ENCODE measurements around the gene PLEKHF1. TPM values are rescaled to one million over a fixed set of nuclear protein-coding genes. Genes with fewer than 3 reads are reported as not detected.
"Not testable (repeated sequence)": the region's sequence is repeated elsewhere in the genome, so short reads cannot be mapped to it uniquely, and the experiment has no call there.

The PLEKHF1 gene
- total RNA-seq, 1 experiment from 2014 or later, result 15.9 TPM

DNA sequence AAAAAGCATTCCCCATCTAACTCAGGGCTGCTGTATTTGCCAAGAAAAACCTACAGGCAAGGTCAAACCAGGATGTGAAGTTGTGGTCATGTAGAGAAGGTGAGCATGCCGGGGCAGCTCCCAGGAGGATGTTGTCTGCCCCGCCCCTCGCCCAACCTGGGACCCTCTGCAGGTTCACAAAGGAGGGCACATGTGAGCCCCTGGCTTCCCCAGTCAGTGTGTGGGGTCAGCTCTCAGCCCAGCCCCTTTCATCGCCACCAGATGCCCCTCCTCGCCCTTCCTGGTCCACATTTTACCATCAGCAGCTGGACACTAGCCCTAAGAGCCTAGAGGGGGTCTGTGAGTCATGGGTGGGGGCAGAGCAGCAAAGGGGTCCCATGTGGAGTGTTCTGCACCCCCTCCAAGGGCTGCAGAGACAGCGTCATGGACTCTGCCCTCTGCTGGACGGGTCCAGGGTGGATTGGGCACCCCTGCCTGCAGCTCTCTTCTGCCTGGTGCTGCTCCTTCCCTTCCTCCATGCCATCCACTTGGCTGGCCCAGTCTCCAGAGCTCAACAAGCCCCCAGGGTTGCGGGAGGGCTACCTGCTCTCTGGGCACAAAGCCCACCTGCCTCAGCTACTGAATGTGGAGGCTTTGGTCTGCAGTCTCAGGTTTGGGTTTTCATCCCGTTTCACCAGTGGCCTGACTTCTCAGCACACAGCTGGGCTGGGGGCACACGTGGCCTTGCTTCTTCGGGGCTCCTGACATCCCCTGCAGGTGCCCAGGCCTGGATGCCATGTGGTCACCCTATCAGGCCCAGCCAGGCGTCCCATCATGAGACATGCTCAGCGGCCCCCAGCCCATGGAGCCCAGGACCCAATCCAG, 3.7 kb downstream of the PLEKHF1 start:
- Histone ChIP-seq H3K9me3 (ENCODE audit: low read length) (no peaks in the 10 kb centered on the region), H3K9ac (ENCODE audit: low read length) (no peak overlapping the region), H2AFZ (ENCODE audit: low read length) (no peak overlapping the region), H3K4me1 (ENCODE audit: insufficient read depth, low read length) (peaks cover 28% of the 10 kb centered on the region), H3K4me3 (ENCODE audit: low read length) (no peak overlapping the region), H3K27ac (ENCODE audit: low read length) (no peak overlapping the region), H3F3A (ENCODE audit: low read length, unreplicated experiment) (no peaks in the 10 kb centered on the region), H3K79me2 (ENCODE audit: low read length) (peaks cover 44% of the 10 kb centered on the region), H3K4me2 (ENCODE audit: low read length) (no peak overlapping the region), H3K9me2 (replicated peaks; ENCODE audit: low read length) (no peaks in the 10 kb centered on the region), H4K20me1 (ENCODE audit: low read length) (peaks cover 4% of the 10 kb centered on the region; the same call in 1 of the 2 replicates), H3K36me3 (ENCODE audit: low read depth, low read length) (no peaks in the 10 kb centered on the region), H3K27me3 (ENCODE audit: low read length) (no peaks in the 10 kb centered on the region)
- CTCF ChIA-PET, result no interaction called here
- POLR2A ChIA-PET (ENCODE audit: unreplicated experiment), result no interaction called here
- intact Hi-C loops (cut with micrococcal nuclease), result no loop called here
- no TSS peak for BruUV-seq (replicated peaks)
- no peak for TF ChIP-seq EZH2 (IDR thresholded peaks at IDR 0.05; ENCODE audit: low read length, unreplicated experiment)
- TF ChIP-seq, protein P1, sequence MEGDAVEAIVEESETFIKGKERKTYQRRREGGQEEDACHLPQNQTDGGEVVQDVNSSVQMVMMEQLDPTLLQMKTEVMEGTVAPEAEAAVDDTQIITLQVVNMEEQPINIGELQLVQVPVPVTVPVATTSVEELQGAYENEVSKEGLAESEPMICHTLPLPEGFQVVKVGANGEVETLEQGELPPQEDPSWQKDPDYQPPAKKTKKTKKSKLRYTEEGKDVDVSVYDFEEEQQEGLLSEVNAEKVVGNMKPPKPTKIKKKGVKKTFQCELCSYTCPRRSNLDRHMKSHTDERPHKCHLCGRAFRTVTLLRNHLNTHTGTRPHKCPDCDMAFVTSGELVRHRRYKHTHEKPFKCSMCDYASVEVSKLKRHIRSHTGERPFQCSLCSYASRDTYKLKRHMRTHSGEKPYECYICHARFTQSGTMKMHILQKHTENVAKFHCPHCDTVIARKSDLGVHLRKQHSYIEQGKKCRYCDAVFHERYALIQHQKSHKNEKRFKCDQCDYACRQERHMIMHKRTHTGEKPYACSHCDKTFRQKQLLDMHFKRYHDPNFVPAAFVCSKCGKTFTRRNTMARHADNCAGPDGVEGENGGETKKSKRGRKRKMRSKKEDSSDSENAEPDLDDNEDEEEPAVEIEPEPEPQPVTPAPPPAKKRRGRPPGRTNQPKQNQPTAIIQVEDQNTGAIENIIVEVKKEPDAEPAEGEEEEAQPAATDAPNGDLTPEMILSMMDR (conservative IDR thresholded peaks at IDR 0.05; ENCODE audit: low read depth, low read length), result peak; percentile 48; the same call in 1 of the 2 replicates
- no peak for TF ChIP-seq EZH2phosphoT487 (IDR thresholded peaks at IDR 0.05; ENCODE audit: borderline replicate concordance, low read length)
- no peak for DNase-seq
- ATAC-seq, result no peak

GRCh38 chr19:29670255-29670654, 5.0 kb downstream of the PLEKHF1 start:
- ATAC-seq, result no peak
- Histone ChIP-seq H3F3A (ENCODE audit: low read length, unreplicated experiment) (no peaks in the 10 kb centered on the region), H4K20me1 (ENCODE audit: low read length) (peaks cover 4% of the 10 kb centered on the region; the same call in 1 of the 2 replicates), H3K4me3 (ENCODE audit: low read length) (no peak overlapping the region), H3K79me2 (ENCODE audit: low read length) (peaks cover 44% of the 10 kb centered on the region), H3K9me2 (replicated peaks; ENCODE audit: low read length) (no peaks in the 10 kb centered on the region), H3K4me2 (ENCODE audit: low read length) (no peak overlapping the region), H2AFZ (ENCODE audit: low read length) (no peak overlapping the region), H3K36me3 (ENCODE audit: low read depth, low read length) (no peaks in the 10 kb centered on the region), H3K4me1 (ENCODE audit: insufficient read depth, low read length) (peaks cover 18% of the 10 kb centered on the region; the same call in 1 of the 2 replicates), H3K9ac (ENCODE audit: low read length) (no peak overlapping the region), H3K27ac (ENCODE audit: low read length) (no peak overlapping the region), H3K27me3 (ENCODE audit: low read length) (no peaks in the 10 kb centered on the region), H3K9me3 (ENCODE audit: low read length) (no peaks in the 10 kb centered on the region)
- ChIA-PET CTCF (no interaction called here), POLR2A (ENCODE audit: unreplicated experiment) (no interaction called here)
- DNase-seq, result no peak
- TF ChIP-seq, protein P1 (conservative IDR thresholded peaks at IDR 0.05; ENCODE audit: low read depth, low read length), result no peak
- BruUV-seq (replicated peaks), result no TSS peak
- intact Hi-C loops (cut with micrococcal nuclease), result no loop called here

- H3K4me3 ChIP-seq (ENCODE audit: low read length); ATAC-seq; DNase-seq; H3K36me3 ChIP-seq (ENCODE audit: low read depth, low read length); H2AFZ ChIP-seq (ENCODE audit: low read length); H3K9ac ChIP-seq (ENCODE audit: low read length); H3K27me3 ChIP-seq (ENCODE audit: low read length); H4K20me1 ChIP-seq (ENCODE audit: low read length); CTCF ChIA-PET; POLR2A ChIA-PET (ENCODE audit: unreplicated experiment); H3K9me3 ChIP-seq (ENCODE audit: low read length); H3K9me2 ChIP-seq (replicated peaks; ENCODE audit: low read length); H3F3A ChIP-seq (ENCODE audit: low read length, unreplicated experiment); BruUV-seq (replicated peaks); H3K4me2 ChIP-seq (ENCODE audit: low read length); intact Hi-C loops (cut with micrococcal nuclease): not testable (repeated sequence)
- Histone ChIP-seq H3K27ac (ENCODE audit: low read length) (peak overlapping the region; percentile 65), H3K4me1 (ENCODE audit: insufficient read depth, low read length) (peaks cover 18% of the 10 kb centered on the region; the same call in 1 of the 2 replicates), H3K79me2 (ENCODE audit: low read length) (peaks cover 37% of the 10 kb centered on the region)
These were observed 5.7 kb downstream of the PLEKHF1 start for GRCh38 chr19:29671026-29671392.
